HepG2 (cell line): ENCODE measurements around the gene PLAGL2. TPM values are rescaled to one million over a fixed set of nuclear protein-coding genes. Genes with fewer than 3 reads are reported as not detected.

Source experiments
- ASH2L ChIP-seq: fragments of 300-600, 200-600 bp; sonication (generic); IDR thresholded peaks from 2 replicates; pipeline ENCODE4 v1.7.0; 2017; ENCODE audit warnings: low read depth, mild to moderate bottlenecking, moderate library complexity, mixed read lengths, low read length; ENCODE audit not compliant: insufficient read length
- HDAC2 ChIP-seq: sonication (generic); formaldehyde crosslinking; IDR thresholded peaks from 2 replicates; pipeline ENCODE4 v1.4.0; 2020; ENCODE audit warnings: missing genetic modification reagents
- IRF2 ChIP-seq: IDR thresholded peaks from 2 replicates; pipeline ENCODE4 v1.6.1; 2018; ENCODE audit warnings: missing genetic modification reagents, missing compliant biosample characterization
- KDM5B ChIP-seq: sonication (generic); formaldehyde crosslinking; IDR thresholded peaks from 2 replicates; pipeline ENCODE4 v1.4.0; 2020; ENCODE audit warnings: missing genetic modification reagents, mild to moderate bottlenecking, borderline replicate concordance
- NFE2L1 ChIP-seq: sonication (generic); formaldehyde crosslinking; IDR thresholded peaks from 2 replicates; pipeline ENCODE4 v1.4.0; 2020; ENCODE audit warnings: missing genetic modification reagents, mild to moderate bottlenecking, borderline replicate concordance
- POLR2AphosphoS5 ChIP-seq: IDR thresholded peaks from 2 replicates; pipeline ENCODE4 v1.6.1; 2012; ENCODE audit warnings: low read depth, low read length
- SOX5 ChIP-seq: IDR thresholded peaks from 2 replicates; pipeline ENCODE4 v1.6.1; 2016; ENCODE audit warnings: borderline replicate concordance
- WIZ ChIP-seq: sonication (generic); formaldehyde crosslinking; IDR thresholded peaks from 2 replicates; pipeline ENCODE4 v1.5.1; 2020; ENCODE audit warnings: mild to moderate bottlenecking, missing genetic modification reagents
- ZIK1 ChIP-seq: sonication (generic); formaldehyde crosslinking; IDR thresholded peaks from 2 replicates; pipeline ENCODE4 v1.5.0; 2020; ENCODE audit warnings: mild to moderate bottlenecking, low read depth, missing genetic modification reagents, borderline replicate concordance
- ZNF207 ChIP-seq: fragments of 450-650 bp; IDR thresholded peaks from 2 replicates; pipeline ENCODE4 v1.6.1; 2016; ENCODE audit warnings: antibody characterized with exemption, borderline replicate concordance
- ZNF543 ChIP-seq: sonication (generic); formaldehyde crosslinking; IDR thresholded peaks from 2 replicates; pipeline ENCODE4 v1.4.0; 2020; ENCODE audit warnings: mild to moderate bottlenecking, missing genetic modification reagents
- ZSCAN25 ChIP-seq: sonication (generic); formaldehyde crosslinking; IDR thresholded peaks from 2 replicates; pipeline ENCODE4 v1.8.0; 2022; ENCODE audit warnings: mild to moderate bottlenecking, missing genetic modification reagents
- ZSCAN31 ChIP-seq: sonication (generic); formaldehyde crosslinking; IDR thresholded peaks from 2 replicates; pipeline ENCODE4 v1.5.0; 2020; ENCODE audit warnings: low read depth, mild to moderate bottlenecking, missing genetic modification reagents
- polyA plus RNA-seq, 8 experiments: library from polyadenylated mRNA; depleted of rRNA in 3 of 8; stranded (reverse) in 7 of 8; unstranded in 1 of 8; fragments of >200 nt; fragmentation: Illumina TruSeq in 4 of 8; extraction: Trizol in 4 of 8; gene quantifications; 2 replicates each; pipeline versions ENCODE4 v1.2.1 to v1.2.3, GENCODE V29; 2011 to 2016; ENCODE audit warnings: low read depth in 4 of 8, missing spikeins in 1 of 8, mixed read lengths in 1 of 8; ENCODE audit not compliant: insufficient read depth in 1 of 8
- total RNA-seq, 5 experiments: library from RNA; depleted of rRNA; stranded (reverse); fragments of >200 nt; fragmentation: Illumina TruSeq; extraction: Trizol; gene quantifications; 2 replicates each; pipeline ENCODE4 v1.2.3, GENCODE V29; 2016; ENCODE audit warnings: low read depth in 1 of 5
- TF ChIP-seq, protein P1 (sequence below): sonication (generic); formaldehyde crosslinking; IDR thresholded peaks from 2 replicates; pipeline ENCODE4 v1.5.1; 2020; ENCODE audit warnings: missing genetic modification reagents, mild to moderate bottlenecking, borderline replicate concordance
- TF ChIP-seq, protein P2 (sequence below): sonication (generic); formaldehyde crosslinking; IDR thresholded peaks from 2 replicates; pipeline ENCODE4 v1.5.0; 2020; ENCODE audit warnings: mild to moderate bottlenecking, missing genetic modification reagents
- TF ChIP-seq, protein P3 (sequence below): IDR thresholded peaks from 2 replicates; pipeline ENCODE4 v1.6.1; 2016; ENCODE audit warnings: low read depth, borderline replicate concordance
- TF ChIP-seq, protein P4 (sequence below): sonication (generic); formaldehyde crosslinking; IDR thresholded peaks from 2 replicates; pipeline ENCODE4 v1.9.0; 2021; ENCODE audit warnings: missing genetic modification reagents, borderline replicate concordance
- TF ChIP-seq, protein P5 (sequence below): sonication (generic); formaldehyde crosslinking; IDR thresholded peaks from 2 replicates; pipeline ENCODE4 v1.4.0; 2020; ENCODE audit warnings: missing genetic modification reagents, mild to moderate bottlenecking, borderline replicate concordance

PLAGL2 gene
- total and polyA plus RNA-seq, 2 of the 13 experiments (the other 11 are each of a cell fraction or from before 2014, with no cell fraction given), result 15.2 to 15.3 TPM

DNA sequence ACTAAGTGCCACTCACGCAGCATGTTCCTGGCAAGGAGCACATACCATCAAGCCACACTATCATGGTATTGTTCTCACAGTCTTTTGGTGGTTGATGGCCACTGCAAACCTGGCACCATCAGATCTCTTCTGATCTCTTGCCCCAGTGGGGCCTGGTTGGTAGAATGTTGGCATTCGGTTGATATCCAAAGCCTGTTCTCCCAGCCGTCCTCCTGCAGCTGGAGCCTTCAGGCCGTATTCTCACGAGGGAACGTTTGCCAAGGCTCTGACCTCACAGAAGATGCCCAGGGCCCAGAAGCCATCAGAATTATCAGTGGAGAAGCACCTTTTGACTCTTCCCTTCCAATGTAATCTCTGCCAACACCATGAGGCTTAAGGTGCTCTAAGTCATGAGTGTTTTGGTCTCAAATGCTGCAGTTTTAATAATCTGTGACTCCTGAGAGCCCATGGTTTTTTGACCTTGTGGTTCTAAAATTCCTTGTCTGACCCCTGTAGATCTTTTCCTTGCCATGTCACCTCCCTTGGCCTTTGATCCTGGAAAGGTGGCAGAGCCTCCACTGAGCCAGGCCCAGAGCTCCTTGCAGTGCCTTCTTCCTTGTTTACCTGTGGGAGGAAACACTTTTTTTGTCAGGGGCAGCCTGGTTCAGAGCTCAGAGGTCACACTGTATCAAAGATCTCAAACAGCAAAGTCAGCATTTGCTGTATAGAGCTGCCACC lies 27.9 kb upstream of the PLAGL2 start (continued):
- TF ChIP-seq, protein P1, sequence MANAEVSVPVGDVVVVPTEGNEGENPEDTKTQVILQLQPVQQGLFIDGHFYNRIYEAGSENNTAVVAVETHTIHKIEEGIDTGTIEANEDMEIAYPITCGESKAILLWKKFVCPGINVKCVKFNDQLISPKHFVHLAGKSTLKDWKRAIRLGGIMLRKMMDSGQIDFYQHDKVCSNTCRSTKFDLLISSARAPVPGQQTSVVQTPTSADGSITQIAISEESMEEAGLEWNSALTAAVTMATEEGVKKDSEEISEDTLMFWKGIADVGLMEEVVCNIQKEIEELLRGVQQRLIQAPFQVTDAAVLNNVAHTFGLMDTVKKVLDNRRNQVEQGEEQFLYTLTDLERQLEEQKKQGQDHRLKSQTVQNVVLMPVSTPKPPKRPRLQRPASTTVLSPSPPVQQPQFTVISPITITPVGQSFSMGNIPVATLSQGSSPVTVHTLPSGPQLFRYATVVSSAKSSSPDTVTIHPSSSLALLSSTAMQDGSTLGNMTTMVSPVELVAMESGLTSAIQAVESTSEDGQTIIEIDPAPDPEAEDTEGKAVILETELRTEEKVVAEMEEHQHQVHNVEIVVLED (CRISPR knock-in tag), result no peak
- TF ChIP-seq ASH2L (no peak), ZNF207 (no peak), SOX5 (peak; percentile 49; the same call in 1 of the 2 replicates), NFE2L1 (CRISPR knock-in tag) (0 out of 2 replicates have a peak, but pooled peaks have one; percentile 35), WIZ (no peak), ZIK1 (CRISPR knock-in tag) (peak; percentile 45; the same call in 1 of the 2 replicates), KDM5B (CRISPR knock-in tag) (no peak), HDAC2 (peak; percentile 68), ZNF543 (no peak), IRF2 (CRISPR knock-in tag) (peak; percentile 63; the same call in 1 of the 2 replicates), ZSCAN25 (no peak), ZSCAN31 (peak; percentile 47; the same call in 1 of the 2 replicates), POLR2AphosphoS5 (no peak)
- TF ChIP-seq, protein P2, sequence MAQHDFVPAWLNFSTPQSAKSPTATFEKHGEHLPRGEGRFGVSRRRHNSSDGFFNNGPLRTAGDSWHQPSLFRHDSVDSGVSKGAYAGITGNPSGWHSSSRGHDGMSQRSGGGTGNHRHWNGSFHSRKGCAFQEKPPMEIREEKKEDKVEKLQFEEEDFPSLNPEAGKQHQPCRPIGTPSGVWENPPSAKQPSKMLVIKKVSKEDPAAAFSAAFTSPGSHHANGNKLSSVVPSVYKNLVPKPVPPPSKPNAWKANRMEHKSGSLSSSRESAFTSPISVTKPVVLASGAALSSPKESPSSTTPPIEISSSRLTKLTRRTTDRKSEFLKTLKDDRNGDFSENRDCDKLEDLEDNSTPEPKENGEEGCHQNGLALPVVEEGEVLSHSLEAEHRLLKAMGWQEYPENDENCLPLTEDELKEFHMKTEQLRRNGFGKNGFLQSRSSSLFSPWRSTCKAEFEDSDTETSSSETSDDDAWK (CRISPR knock-in tag), result no peak
- TF ChIP-seq, protein P3, sequence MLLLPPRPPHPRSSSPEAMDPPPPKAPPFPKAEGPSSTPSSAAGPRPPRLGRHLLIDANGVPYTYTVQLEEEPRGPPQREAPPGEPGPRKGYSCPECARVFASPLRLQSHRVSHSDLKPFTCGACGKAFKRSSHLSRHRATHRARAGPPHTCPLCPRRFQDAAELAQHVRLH (CRISPR knock-in tag), result 0 out of 2 replicates have a peak, but pooled peaks have one; percentile 16
- TF ChIP-seq, protein P4, sequence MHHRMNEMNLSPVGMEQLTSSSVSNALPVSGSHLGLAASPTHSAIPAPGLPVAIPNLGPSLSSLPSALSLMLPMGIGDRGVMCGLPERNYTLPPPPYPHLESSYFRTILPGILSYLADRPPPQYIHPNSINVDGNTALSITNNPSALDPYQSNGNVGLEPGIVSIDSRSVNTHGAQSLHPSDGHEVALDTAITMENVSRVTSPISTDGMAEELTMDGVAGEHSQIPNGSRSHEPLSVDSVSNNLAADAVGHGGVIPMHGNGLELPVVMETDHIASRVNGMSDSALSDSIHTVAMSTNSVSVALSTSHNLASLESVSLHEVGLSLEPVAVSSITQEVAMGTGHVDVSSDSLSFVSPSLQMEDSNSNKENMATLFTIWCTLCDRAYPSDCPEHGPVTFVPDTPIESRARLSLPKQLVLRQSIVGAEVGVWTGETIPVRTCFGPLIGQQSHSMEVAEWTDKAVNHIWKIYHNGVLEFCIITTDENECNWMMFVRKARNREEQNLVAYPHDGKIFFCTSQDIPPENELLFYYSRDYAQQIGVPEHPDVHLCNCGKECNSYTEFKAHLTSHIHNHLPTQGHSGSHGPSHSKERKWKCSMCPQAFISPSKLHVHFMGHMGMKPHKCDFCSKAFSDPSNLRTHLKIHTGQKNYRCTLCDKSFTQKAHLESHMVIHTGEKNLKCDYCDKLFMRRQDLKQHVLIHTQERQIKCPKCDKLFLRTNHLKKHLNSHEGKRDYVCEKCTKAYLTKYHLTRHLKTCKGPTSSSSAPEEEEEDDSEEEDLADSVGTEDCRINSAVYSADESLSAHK (CRISPR knock-in tag), result no peak
- TF ChIP-seq, protein P5, sequence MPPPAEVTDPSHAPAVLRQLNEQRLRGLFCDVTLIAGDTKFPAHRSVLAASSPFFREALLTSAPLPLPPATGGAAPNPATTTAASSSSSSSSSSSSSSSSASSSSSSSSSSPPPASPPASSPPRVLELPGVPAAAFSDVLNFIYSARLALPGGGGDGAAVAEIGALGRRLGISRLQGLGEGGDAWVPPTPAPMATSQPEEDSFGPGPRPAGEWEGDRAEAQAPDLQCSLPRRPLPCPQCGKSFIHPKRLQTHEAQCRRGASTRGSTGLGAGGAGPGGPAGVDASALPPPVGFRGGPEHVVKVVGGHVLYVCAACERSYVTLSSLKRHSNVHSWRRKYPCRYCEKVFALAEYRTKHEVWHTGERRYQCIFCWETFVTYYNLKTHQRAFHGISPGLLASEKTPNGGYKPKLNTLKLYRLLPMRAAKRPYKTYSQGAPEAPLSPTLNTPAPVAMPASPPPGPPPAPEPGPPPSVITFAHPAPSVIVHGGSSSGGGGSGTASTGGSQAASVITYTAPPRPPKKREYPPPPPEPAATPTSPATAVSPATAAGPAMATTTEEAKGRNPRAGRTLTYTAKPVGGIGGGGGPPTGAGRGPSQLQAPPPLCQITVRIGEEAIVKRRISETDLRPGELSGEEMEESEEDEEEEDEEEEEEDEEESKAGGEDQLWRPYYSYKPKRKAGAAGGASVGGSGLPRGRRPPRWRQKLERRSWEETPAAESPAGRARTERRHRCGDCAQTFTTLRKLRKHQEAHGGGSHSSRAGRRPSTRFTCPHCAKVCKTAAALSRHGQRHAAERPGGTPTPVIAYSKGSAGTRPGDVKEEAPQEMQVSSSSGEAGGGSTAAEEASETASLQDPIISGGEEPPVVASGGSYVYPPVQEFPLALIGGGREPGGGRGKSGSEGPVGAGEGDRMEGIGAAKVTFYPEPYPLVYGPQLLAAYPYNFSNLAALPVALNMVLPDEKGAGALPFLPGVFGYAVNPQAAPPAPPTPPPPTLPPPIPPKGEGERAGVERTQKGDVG, result 0 out of 2 replicates have a peak, but pooled peaks have one; percentile 36
